ENCODE measurements around the gene NACC2. TPM values are rescaled to one million over a fixed set of nuclear protein-coding genes. Genes with fewer than 3 reads are reported as not detected.

NACC2 gene
- total and polyA plus RNA-seq, 10 donors, result 2.1 to 34.9 (median 23.7) TPM

- no peak for DNase-seq
- Histone ChIP-seq H3K36me3 (peaks cover 0 to 17% (median 0%) of the 10 kb centered on the region in 6 donors), H3K4me1 (peaks cover 10 to 66% (median 35%) of the 10 kb centered on the region in 6 donors), H3K4me3 (peak overlapping the region; percentile 76 to 99 (median 88)), H3K27ac (peak overlapping the region in 3 of 8 donors; percentile 88 to 92 (median 90)), H3K27me3 (replicated peaks in 1 of 7) (peaks cover 0 to 6% (median 0%) of the 10 kb centered on the region in 7 donors), H3K9me3 (no peaks in the 10 kb centered on the region)
- TF ChIP-seq POLR2A (IDR thresholded peaks at IDR 0.05), result no peak
- TF ChIP-seq, protein P1, sequence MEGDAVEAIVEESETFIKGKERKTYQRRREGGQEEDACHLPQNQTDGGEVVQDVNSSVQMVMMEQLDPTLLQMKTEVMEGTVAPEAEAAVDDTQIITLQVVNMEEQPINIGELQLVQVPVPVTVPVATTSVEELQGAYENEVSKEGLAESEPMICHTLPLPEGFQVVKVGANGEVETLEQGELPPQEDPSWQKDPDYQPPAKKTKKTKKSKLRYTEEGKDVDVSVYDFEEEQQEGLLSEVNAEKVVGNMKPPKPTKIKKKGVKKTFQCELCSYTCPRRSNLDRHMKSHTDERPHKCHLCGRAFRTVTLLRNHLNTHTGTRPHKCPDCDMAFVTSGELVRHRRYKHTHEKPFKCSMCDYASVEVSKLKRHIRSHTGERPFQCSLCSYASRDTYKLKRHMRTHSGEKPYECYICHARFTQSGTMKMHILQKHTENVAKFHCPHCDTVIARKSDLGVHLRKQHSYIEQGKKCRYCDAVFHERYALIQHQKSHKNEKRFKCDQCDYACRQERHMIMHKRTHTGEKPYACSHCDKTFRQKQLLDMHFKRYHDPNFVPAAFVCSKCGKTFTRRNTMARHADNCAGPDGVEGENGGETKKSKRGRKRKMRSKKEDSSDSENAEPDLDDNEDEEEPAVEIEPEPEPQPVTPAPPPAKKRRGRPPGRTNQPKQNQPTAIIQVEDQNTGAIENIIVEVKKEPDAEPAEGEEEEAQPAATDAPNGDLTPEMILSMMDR (IDR thresholded peaks at IDR 0.05 in 8 of 11, conservative IDR thresholded peaks at IDR 0.05 in 3 of 11), result no peak
- no peak for TF ChIP-seq POLR2AphosphoS5 (IDR thresholded peaks at IDR 0.05)
- WGBS, 5 donors, result 66 to 77% (median 75%) methylated on average over 9 of the region's 9 CpGs
- intact Hi-C loops (cut with DNase I; ENCODE audit: low total_unique reads), result loop anchor here (5.0 kb wide), 1 partner anchor 53 kb away; the partner anchor contains the start of gene CAMSAP1
These were observed 135.3 kb downstream of the NACC2 start for GRCh38 chr9:135959814-135960213.

- Histone ChIP-seq H3K4me3 (no peak overlapping the region), H3K36me3 (peaks cover 0 to 31% (median 5%) of the 10 kb centered on the region in 6 donors), H3K9me3 (no peaks in the 10 kb centered on the region), H3K4me1 (peaks cover 10 to 66% (median 35%) of the 10 kb centered on the region in 6 donors), H3K27ac (no peak overlapping the region), H3K27me3 (replicated peaks in 1 of 7) (no peaks in the 10 kb centered on the region)
- TF ChIP-seq POLR2A (IDR thresholded peaks at IDR 0.05), result no peak
- TF ChIP-seq, protein P1 (IDR thresholded peaks at IDR 0.05 in 8 of 11, conservative IDR thresholded peaks at IDR 0.05 in 3 of 11), result no peak
- no peak for TF ChIP-seq POLR2AphosphoS5 (IDR thresholded peaks at IDR 0.05)
- intact Hi-C loops (cut with DNase I; ENCODE audit: low total_unique reads), result no loop called here
- 49 to 64% (median 58%) methylated on average over 12 of the region's 12 CpGs for WGBS, 5 donors
- DNase-seq, result no peak
These were observed 136.6 kb downstream of the NACC2 start for GRCh38 chr9:135958485-135958884.

DNA sequence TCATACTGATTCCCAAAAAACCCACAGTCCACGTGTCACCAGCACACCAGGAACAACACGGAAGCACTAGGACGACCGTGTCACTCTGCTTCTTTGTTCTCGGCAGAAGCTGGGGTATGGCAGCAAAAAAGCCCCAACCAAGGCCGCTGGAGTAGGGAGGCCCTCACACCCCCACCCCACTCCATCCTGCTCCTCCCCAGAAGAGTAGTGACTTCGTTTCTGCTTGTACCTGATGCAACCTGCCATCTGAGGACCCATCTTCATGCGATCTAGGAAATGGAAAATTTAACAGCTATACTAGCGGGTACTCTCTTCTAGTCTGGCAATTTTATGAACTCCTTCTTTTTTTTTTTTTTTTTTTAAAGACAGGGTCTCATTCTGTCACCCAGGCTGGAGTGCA lies 137.7 kb downstream of the NACC2 start:
- no peaks in the 10 kb centered on the region for H3K27me3 ChIP-seq (replicated peaks in 1 of 7)
- WGBS, 5 donors, result 80 to 89% (median 83%) methylated on average over 8 to 9 of the region's 9 CpGs
- peaks cover 5 to 41% (median 16%) of the 10 kb centered on the region in 6 donors for H3K36me3 ChIP-seq
- no peak overlapping the region for H3K27ac ChIP-seq
- H3K4me3 ChIP-seq, result no peak overlapping the region
- DNase-seq, result no peak
- no peak for TF ChIP-seq POLR2AphosphoS5 (IDR thresholded peaks at IDR 0.05)
- TF ChIP-seq, protein P1 (IDR thresholded peaks at IDR 0.05 in 8 of 11, conservative IDR thresholded peaks at IDR 0.05 in 3 of 11), result no peak
- TF ChIP-seq POLR2A (IDR thresholded peaks at IDR 0.05), result no peak
- intact Hi-C loops (cut with DNase I; ENCODE audit: low total_unique reads), result no loop called here
- H3K4me1 ChIP-seq, result peaks cover 10 to 60% (median 35%) of the 10 kb centered on the region in 6 donors
- no peaks in the 10 kb centered on the region for H3K9me3 ChIP-seq

DNA sequence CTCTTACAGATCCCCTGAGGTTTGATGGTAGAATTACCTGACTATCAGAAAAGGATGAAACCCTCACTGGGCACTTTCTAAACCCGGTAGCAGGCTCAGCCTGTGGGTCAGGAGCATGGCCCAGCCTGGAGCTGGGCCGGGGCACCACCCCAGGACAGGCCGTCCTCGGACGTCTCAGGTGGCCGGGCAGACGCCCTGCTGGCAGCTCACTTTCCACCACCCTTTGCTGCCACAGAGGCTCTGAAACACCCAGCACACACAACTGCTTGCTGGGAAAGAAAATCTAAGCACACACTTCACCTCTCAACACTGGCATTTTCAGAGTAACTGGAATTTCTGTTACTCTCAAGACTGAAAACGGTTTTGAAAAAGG lies 138.3 kb downstream of the NACC2 start:
- TF ChIP-seq, protein P1 (IDR thresholded peaks at IDR 0.05 in 8 of 11, conservative IDR thresholded peaks at IDR 0.05 in 3 of 11), result no peak
- TF ChIP-seq POLR2AphosphoS5 (IDR thresholded peaks at IDR 0.05) (no peak), POLR2A (IDR thresholded peaks at IDR 0.05) (no peak)
- intact Hi-C loops (cut with DNase I; ENCODE audit: low total_unique reads), result no loop called here
- WGBS, 5 donors, result 87 to 96% (median 91%) methylated on average over 7 to 8 of the region's 8 CpGs
- no peak overlapping the region for H3K4me3 ChIP-seq
- H3K9me3 ChIP-seq, result no peaks in the 10 kb centered on the region
- H3K27ac ChIP-seq, result no peak overlapping the region
- H3K4me1 ChIP-seq, result peaks cover 10 to 54% (median 34%) of the 10 kb centered on the region in 6 donors
- H3K27me3 ChIP-seq (replicated peaks in 1 of 7), result no peaks in the 10 kb centered on the region
- H3K36me3 ChIP-seq, result peaks cover 5 to 48% (median 22%) of the 10 kb centered on the region in 6 donors
- DNase-seq, result no peak

Other genes with a start within 250 kb of the NACC2 start
- 10 to 100 TPM; 18.6 to 34.3 (median 20.0) TPM for gene CAMSAP1, start 187.7 kb downstream of the NACC2 start, total RNA-seq
- 1 to 10 TPM; 2.4 to 4.1 (median 2.8) TPM for gene CAMSAP1, start 187.7 kb downstream of the NACC2 start, polyA plus RNA-seq
- gene UBAC1, start 133.9 kb downstream of the NACC2 start, total RNA-seq, result 10 to 100 TPM; 32.3 to 45.8 (median 34.0) TPM
- 10 to 100 TPM; 28.0 to 45.3 (median 35.0) TPM for gene UBAC1, start 133.9 kb downstream of the NACC2 start, polyA plus RNA-seq
- 10 to 100 TPM; 23.3 to 31.3 (median 25.8) TPM for gene TMEM250, start 23.6 kb upstream of the NACC2 start, total RNA-seq
- 10 to 100 TPM; 10.7 to 28.9 (median 14.8) TPM for gene TMEM250, start 23.6 kb upstream of the NACC2 start, polyA plus RNA-seq
- gene LHX3, start 109.8 kb upstream of the NACC2 start, total RNA-seq, result not detected
- gene LHX3, start 109.8 kb upstream of the NACC2 start, polyA plus RNA-seq, result not detected
- gene QSOX2, start 150.5 kb upstream of the NACC2 start, total RNA-seq, result 10 to 100 TPM; 13.2 to 20.3 (median 19.2) TPM
- gene QSOX2, start 150.5 kb upstream of the NACC2 start, polyA plus RNA-seq, result 10 to 100 TPM; 12.3 to 15.3 (median 14.2) TPM
- under 1 TPM in 5 of 7 donors, not detected in 2; 0.03 to 0.15 (median 0.10) TPM for gene CCDC187, start 208.8 kb upstream of the NACC2 start, total RNA-seq
- under 1 TPM; 0.10 to 0.20 (median 0.13) TPM for gene CCDC187, start 208.8 kb upstream of the NACC2 start, polyA plus RNA-seq
- 10 to 100 TPM in 5 of 7 donors, 1 to 10 TPM in 2; 9.5 to 27.9 (median 14.3) TPM for gene GPSM1, start 232.2 kb upstream of the NACC2 start, total RNA-seq
- gene GPSM1, start 232.2 kb upstream of the NACC2 start, polyA plus RNA-seq, result 10 to 100 TPM in 1 of 3 donors, 1 to 10 TPM in 2; 4.5 to 20.5 (median 9.3) TPM